Kidney capillary endothelial cell (primary cell): ENCODE measurements around the gene TEX22.

ENCODE experiments used
- DNase-seq: peaks from one replicate; pipeline ENCODE4 v3.0.0-alpha.2; 2018; ENCODE audit warnings: low spot score

The TEX22 gene

DNA sequence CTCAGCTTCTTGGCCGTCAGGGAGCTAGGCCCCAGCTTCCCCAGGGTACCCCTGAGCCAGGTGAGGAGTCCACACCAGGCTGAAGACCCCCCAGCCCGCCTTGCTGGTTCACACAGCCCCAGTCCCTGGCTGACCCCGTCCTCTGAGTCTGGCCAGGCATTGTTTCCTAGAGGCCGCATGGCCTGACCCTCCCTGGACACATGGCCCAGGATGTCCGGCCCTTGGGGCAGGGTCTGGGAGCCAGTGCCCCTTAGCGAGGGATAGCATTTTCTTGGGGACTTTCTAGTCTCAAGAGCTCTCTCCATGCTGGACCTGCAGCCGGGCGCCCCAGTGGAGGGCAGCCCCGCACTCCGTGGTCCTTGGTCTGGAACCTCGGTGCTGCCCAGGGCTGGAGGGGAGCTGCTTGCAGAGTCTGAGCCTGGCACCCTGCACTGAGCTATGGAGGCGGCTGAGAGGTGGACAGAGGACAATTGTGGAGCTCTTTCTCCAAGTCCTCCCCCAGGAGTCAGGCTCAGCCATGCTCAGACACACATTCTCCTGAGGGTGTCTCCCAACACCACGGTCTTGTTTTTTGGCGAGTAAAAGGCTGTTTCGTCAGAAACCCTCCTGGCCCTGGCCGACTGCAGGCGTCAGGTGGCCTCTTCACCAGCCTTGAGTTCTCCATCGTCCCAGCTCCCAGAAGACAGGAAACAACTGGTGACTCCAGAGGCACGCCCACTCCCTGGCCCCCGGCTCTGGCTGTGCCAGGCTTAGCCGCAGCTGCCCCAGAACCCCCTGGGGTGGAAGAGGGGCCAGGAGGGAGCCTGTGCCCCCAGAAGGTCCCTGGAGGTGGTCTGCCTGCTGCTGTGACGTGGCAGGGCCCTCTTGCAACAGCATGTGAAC, 58.6 kb downstream of the TEX22 start:
- no peak for DNase-seq

DNA sequence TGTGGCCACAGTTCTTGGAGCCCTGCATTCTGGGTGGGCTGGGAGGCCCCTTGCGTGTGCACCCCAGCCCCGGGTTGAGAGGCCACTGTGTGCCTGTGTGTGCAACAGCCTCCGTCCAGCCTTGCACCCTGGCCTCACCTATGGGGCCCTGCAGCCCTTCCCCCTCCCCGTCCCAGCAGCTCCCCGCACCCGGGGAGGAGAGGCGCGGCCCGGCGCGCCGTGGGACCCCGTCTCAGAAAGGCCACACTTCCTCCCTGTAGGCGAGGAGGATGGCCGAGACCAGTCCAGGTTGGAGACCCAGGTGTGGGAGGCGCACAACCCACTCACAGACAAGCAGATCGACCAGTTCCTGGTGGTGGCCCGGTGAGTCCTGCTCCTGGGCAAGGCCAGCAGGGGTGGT, 59.7 kb downstream of the TEX22 start:
- DNase-seq = no peak

DNA sequence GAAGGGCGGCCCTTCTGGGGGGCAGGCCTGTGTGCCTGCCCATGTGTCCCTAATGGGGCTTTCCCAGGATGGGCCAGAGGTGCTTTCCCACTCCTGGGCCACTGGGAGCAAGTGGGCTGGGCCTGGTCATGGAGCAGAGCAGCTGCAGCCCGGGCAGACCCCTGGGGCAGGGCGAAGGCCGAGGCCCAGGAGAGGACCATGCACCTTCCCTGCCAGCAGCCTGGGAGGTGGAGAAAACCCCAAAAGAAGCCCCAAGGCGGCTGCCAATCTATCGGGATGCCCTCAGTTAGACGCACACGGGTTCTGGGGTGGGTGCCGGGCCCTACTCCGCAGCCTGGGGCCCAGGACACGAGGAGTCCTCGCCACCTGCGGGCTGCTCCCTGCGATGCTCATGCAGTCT, 60.2 kb downstream of the TEX22 start:
- DNase-seq = no peak

DNA sequence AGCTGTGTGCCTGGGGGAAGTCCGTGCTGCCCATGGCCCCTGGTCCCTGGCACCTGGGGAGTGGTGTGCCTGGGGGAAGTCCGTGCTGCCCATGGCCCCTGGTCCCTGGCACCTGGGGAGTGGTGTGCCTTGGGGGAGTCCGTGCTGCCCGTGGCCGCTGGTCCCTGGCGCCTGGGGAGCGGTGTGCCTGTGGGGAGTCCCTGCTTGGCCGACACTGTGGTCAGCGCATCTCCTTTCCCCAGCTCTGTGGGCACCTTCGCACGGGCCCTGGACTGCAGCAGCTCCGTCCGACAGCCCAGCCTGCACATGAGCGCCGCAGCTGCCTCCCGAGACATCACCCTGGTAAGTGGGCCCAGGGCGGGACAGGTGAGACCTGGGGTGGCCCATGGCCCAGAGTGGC, 61.8 kb downstream of the TEX22 start:
- DNase-seq = no peak

DNA sequence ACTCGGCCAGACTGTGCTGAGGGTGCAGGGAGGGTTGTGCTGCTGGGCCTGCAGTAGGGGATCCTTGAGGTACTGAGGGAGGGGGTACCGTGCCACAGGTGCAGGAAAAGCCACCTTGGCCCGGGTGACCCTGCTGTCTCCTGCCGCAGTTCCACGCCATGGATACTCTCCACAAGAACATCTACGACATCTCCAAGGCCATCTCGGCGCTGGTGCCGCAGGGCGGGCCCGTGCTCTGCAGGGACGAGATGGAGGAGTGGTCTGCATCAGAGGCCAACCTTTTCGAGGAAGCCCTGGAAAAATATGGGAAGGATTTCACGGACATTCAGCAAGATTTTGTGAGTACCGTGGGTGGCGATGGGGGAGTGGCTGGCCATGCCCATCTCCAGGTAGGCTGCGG, 62.3 kb downstream of the TEX22 start:
- DNase-seq = no peak

DNA sequence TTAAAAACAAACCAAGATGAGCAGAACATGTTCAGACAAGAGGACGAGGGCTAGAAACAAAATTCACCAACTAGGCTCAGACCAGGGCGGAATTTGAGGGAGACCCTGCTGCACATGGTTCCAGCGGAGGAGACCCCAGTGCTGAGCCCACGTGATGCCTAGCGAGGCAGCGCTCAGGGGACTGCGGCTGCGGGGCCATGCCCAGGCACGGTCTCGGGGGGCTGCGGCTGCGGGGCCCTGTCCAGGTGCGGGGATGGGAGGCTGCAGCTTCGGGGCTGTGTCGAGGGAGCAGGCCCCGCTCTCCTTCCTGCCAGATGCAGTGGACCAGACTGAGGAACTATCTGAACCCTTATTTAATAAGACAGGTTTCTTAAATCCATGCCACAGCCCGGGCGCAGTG, 63.6 kb downstream of the TEX22 start:
- no peak for DNase-seq
